Osteocyte (in vitro differentiated cells): Measurements from ENCODE around the gene BTG1. TPM values are rescaled to one million over a fixed set of nuclear protein-coding genes. Genes with fewer than 3 reads are reported as not detected.

Experiments used
- DNase-seq: peaks from one replicate; pipeline ENCODE4 v3.0.0; 2021; ENCODE audit warnings: mixed read lengths; ENCODE audit not compliant: unreplicated experiment; ENCODE audit errors: extremely low spot score
- H3K27ac Mint-ChIP-seq: one replicate; pipeline ENCODE4 v1.8.0; 2021; ENCODE audit warnings: mild to moderate bottlenecking, mixed read lengths; ENCODE audit not compliant: unreplicated experiment
- H3K27me3 Mint-ChIP-seq: one replicate; pipeline ENCODE4 v1.8.0; 2021; ENCODE audit warnings: mixed read lengths; ENCODE audit not compliant: unreplicated experiment
- H3K36me3 Mint-ChIP-seq: one replicate; pipeline ENCODE4 v1.8.0; 2021; ENCODE audit warnings: mixed read lengths; ENCODE audit not compliant: unreplicated experiment
- H3K4me1 Mint-ChIP-seq: one replicate; pipeline ENCODE4 v1.8.0; 2021; ENCODE audit warnings: mixed read lengths; ENCODE audit not compliant: unreplicated experiment
- H3K4me3 Mint-ChIP-seq: one replicate; pipeline ENCODE4 v1.8.0; 2021; ENCODE audit warnings: mild to moderate bottlenecking, moderate library complexity, mixed read lengths; ENCODE audit not compliant: unreplicated experiment
- H3K9me3 Mint-ChIP-seq: one replicate; pipeline ENCODE4 v1.8.0; 2021; ENCODE audit warnings: mixed read lengths; ENCODE audit not compliant: unreplicated experiment
- total RNA-seq: library from RNA; stranded (reverse); gene quantifications from 2 replicates; pipeline ENCODE4 v1.2.1, GENCODE V29; 2021
- TF ChIP-seq, protein P1 (sequence below): fragments of 200-600 bp; sonication (generic); IDR thresholded peaks from 2 replicates; pipeline ENCODE4 v1.5.0; 2021; ENCODE audit warnings: antibody characterized with exemption, mild to moderate bottlenecking, moderate library complexity

Gene BTG1
- total RNA-seq, 1 donor from 2014 or later = 121 TPM

DNA sequence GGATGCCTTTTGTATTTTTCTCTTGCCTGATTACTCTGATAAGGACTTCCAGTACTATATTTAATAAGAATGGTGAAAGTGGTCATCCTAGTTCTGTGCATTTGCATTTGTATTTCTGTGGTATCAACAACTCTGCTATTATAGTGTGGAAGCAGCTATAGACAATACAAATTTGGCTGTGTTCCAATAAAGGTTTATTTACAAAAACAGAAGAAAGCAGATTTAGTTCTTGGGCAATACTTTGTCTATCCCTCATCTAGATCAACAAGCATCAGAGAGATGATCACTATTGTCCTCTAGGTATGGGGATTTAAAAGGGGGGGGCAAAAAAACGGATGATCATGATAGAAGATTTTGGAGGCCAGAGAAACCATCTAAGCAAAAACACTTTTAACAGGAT, 19.1 kb upstream of the BTG1 start:
- DNase-seq = no peak
- H3K27ac Mint-ChIP-seq = no peak overlapping the region
- no peak overlapping the region for H3K4me3 Mint-ChIP-seq
- H3K9me3 Mint-ChIP-seq = no peaks in the 10 kb centered on the region
- peaks cover 4% of the 10 kb centered on the region for H3K4me1 Mint-ChIP-seq
- TF ChIP-seq, protein P1, sequence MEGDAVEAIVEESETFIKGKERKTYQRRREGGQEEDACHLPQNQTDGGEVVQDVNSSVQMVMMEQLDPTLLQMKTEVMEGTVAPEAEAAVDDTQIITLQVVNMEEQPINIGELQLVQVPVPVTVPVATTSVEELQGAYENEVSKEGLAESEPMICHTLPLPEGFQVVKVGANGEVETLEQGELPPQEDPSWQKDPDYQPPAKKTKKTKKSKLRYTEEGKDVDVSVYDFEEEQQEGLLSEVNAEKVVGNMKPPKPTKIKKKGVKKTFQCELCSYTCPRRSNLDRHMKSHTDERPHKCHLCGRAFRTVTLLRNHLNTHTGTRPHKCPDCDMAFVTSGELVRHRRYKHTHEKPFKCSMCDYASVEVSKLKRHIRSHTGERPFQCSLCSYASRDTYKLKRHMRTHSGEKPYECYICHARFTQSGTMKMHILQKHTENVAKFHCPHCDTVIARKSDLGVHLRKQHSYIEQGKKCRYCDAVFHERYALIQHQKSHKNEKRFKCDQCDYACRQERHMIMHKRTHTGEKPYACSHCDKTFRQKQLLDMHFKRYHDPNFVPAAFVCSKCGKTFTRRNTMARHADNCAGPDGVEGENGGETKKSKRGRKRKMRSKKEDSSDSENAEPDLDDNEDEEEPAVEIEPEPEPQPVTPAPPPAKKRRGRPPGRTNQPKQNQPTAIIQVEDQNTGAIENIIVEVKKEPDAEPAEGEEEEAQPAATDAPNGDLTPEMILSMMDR = no peak
- H3K36me3 Mint-ChIP-seq = no peaks in the 10 kb centered on the region
- H3K27me3 Mint-ChIP-seq = no peaks in the 10 kb centered on the region

DNA sequence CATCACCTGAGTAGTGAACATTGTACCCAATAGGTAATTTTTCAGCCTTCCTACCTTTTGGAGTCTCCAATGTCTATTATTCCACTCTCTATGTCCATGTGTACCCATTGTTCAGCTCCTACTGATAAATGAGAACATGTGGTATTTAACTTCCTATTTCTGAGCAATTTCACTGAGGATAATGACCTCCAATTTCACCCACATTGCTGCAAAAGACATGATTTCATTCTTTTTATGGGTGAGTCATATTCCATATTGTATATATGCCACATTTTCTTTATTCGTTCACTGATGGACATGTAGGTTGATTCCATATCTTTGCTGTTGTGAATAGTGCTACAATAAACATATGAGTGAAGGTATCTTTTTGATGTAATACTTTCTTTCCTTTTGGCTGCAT, 16.4 kb upstream of the BTG1 start:
- H3K36me3 Mint-ChIP-seq = no peaks in the 10 kb centered on the region
- H3K4me3 Mint-ChIP-seq = no peak overlapping the region
- peaks cover 4% of the 10 kb centered on the region for H3K4me1 Mint-ChIP-seq
- no peaks in the 10 kb centered on the region for H3K9me3 Mint-ChIP-seq
- H3K27ac Mint-ChIP-seq = no peak overlapping the region
- TF ChIP-seq, protein P1 = no peak
- no peak for DNase-seq
- no peaks in the 10 kb centered on the region for H3K27me3 Mint-ChIP-seq

DNA sequence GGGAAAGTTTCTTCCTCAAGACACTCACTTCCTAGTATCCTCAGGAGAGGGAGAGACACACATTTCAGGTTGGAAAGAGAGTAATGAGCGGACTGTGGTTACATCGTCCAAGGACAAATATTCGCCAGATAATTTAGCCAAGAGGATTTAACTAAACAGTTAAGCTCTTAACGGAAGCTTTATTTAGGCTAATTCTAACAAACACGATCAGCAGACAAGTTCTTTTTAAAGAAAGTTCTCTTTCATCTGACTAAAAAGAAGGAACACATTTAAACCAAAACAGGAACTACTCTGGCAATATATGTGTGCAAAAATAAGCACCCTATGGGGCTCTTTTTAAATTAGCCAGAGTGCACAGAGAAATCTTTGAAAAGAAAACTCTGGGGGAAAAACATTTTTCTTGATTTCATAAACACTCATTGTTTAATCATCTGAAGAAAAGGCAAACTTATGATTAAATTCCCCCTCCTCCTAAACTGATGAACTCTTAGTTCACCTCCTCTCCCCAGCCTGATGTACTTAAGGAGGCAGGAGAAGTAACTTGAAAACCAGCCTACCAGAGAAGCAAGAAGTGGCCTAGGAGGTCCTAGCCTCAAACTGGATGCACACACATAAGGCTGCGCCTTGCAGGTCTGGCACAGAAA, 13.3 kb upstream of the BTG1 start:
- H3K27ac Mint-ChIP-seq = no peak overlapping the region
- no peaks in the 10 kb centered on the region for H3K9me3 Mint-ChIP-seq
- no peaks in the 10 kb centered on the region for H3K27me3 Mint-ChIP-seq
- no peaks in the 10 kb centered on the region for H3K36me3 Mint-ChIP-seq
- DNase-seq = no peak
- TF ChIP-seq, protein P1 = no peak
- no peak overlapping the region for H3K4me3 Mint-ChIP-seq
- peaks cover 4% of the 10 kb centered on the region for H3K4me1 Mint-ChIP-seq

DNA sequence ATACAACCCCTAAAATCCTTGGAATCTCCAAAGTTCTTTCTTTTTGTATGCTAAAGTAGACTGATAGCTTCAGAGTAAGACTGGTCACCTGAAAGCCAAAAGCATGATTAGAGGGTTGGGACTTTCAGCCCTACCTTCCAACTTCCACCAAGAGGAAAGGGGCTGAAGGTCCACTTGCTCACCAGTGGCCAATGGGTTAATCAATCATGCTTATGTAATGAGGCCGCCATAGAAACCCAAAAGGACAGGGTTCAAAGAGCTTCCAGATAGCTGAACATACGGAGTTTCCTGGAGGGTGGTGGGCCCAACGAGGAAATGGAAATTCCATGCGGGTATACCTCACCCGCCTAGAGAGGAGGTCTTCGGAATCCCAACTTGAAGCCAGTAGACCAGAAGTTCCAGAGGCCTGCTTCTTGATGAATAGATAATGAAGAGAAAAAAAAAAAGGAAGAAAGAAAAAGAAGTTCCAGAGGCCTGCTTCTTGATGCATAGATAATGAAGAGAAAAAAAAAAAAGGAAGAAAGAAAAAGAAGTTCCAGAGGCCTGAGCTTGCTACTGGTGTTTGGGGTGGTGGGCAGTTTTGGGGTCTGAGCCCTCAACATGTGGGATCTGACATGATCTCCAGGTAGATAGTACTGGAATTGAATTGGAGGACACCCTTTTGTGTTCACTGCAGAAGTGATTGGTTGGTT, 11.2 kb upstream of the BTG1 start:
- Mint-ChIP-seq H3K4me1 (peaks cover 6% of the 10 kb centered on the region), H3K4me3 (no peak overlapping the region), H3K27me3 (no peaks in the 10 kb centered on the region), H3K9me3 (no peaks in the 10 kb centered on the region), H3K27ac (no peak overlapping the region), H3K36me3 (no peaks in the 10 kb centered on the region)
- TF ChIP-seq, protein P1 = no peak
- no peak for DNase-seq

DNA sequence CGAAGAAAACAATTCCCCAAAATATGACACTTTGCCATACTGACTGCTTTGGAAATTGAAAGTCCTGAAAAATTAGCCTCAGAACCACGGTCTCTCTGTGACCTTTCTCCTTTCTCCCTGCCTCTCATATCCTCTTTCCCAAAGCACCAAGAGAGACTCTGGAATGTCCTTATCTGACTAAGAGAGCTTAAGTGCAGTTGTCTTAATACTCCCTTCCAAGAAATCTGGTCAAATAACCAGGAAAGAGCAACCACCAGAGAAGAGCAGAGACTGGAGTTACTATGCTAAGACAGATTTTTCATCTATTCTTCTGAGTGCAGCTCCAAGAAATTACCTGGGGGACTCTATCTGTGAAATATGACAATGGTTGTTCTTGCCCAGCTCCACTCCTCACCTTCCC, 10.5 kb upstream of the BTG1 start:
- TF ChIP-seq, protein P1 = no peak
- H3K36me3 Mint-ChIP-seq = no peaks in the 10 kb centered on the region
- no peak overlapping the region for H3K27ac Mint-ChIP-seq
- no peak for DNase-seq
- peaks cover 6% of the 10 kb centered on the region for H3K4me1 Mint-ChIP-seq
- H3K4me3 Mint-ChIP-seq = no peak overlapping the region
- no peaks in the 10 kb centered on the region for H3K27me3 Mint-ChIP-seq
- H3K9me3 Mint-ChIP-seq = no peaks in the 10 kb centered on the region
